Activated CD4-positive, alpha-beta memory T cell treated with anti-CD3 and anti-CD28 coated beads for 36 hours (primary cell): ENCODE data around the gene RCOR2. TPM values are rescaled to one million over a fixed set of nuclear protein-coding genes. Genes with fewer than 3 reads are reported as not detected.

Source experiments
- CTCF ChIA-PET: fragments of 350-600 bp; sonication (Branson Sonifier 250); formaldehyde crosslinking; loops from one replicate; lab custom pipeline; 2021; ENCODE audit warnings: antibody characterized with exemption, inconsistent platforms; lab: Charles Lee
- POLR2A ChIA-PET: fragments of 350-600 bp; sonication (Branson Sonifier 250); formaldehyde crosslinking; loops from one replicate; lab custom pipeline; 2021; ENCODE audit warnings: antibody characterized with exemption; lab: Charles Lee
- DNase-seq: peaks from one replicate; pipeline ENCODE4 v3.0.0-alpha.2; 2020
- H3K27ac Mint-ChIP-seq: one replicate; pipeline ENCODE4 v1.8.0; 2021; ENCODE audit warnings: mixed read lengths
- H3K27me3 Mint-ChIP-seq: one replicate; pipeline ENCODE4 v1.8.0; 2021; ENCODE audit warnings: mixed read lengths
- H3K36me3 Mint-ChIP-seq: one replicate; pipeline ENCODE4 v1.8.0; 2021; ENCODE audit warnings: mixed read lengths
- H3K4me1 Mint-ChIP-seq: one replicate; pipeline ENCODE4 v1.8.0; 2021; ENCODE audit warnings: low read depth, mixed read lengths
- H3K4me3 Mint-ChIP-seq: one replicate; pipeline ENCODE4 v1.8.0; 2021; ENCODE audit warnings: mild to moderate bottlenecking, mixed read lengths
- H3K9me3 Mint-ChIP-seq: one replicate; pipeline ENCODE4 v1.8.0; 2021; ENCODE audit warnings: mixed read lengths
- intact Hi-C: fragments of 100-400 bp; cut with micrococcal nuclease; formaldehyde crosslinking; loops from one replicate; pipeline ENCODE4 v1.15.1; 2023
- total RNA-seq, 2 experiments: library from RNA; stranded (reverse); gene quantifications; one replicate each; pipeline ENCODE4 v1.2.3, GENCODE V29; 2021

Gene RCOR2
- total RNA-seq, 2 experiments from 2014 or later = 0.21 to 0.27 TPM

- POLR2A ChIA-PET = no interaction called here
- Mint-ChIP-seq H3K9me3 (no peaks in the 10 kb centered on the region), H3K36me3 (peaks cover 3% of the 10 kb centered on the region), H3K27me3 (no peaks in the 10 kb centered on the region), H3K27ac (no peak overlapping the region), H3K4me1 (peaks cover 23% of the 10 kb centered on the region), H3K4me3 (no peak overlapping the region)
- CTCF ChIA-PET = interaction anchor here (1.3 to 10.8 kb wide), 2 partner anchors 10 to 104 kb away, joined by 4 to 197 read pairs; partner anchors contain the start of gene MARK2
- intact Hi-C loops = no loop called here
- no peak for DNase-seq
Observed at GRCh38 chr11:63941901-63942300, 24.9 kb upstream of the RCOR2 start.

- H3K4me1 Mint-ChIP-seq = peaks cover 23% of the 10 kb centered on the region
- H3K27ac Mint-ChIP-seq = no peak overlapping the region
- peak overlapping the region; percentile 40 for H3K4me3 Mint-ChIP-seq
- DNase-seq = no peak
- CTCF ChIA-PET = no interaction called here
- intact Hi-C loops = no loop called here
- H3K27me3 Mint-ChIP-seq = no peaks in the 10 kb centered on the region
- no peaks in the 10 kb centered on the region for H3K9me3 Mint-ChIP-seq
- H3K36me3 Mint-ChIP-seq = no peaks in the 10 kb centered on the region
- POLR2A ChIA-PET = no interaction called here
Observed at GRCh38 chr11:63940786-63941185, 23.8 kb upstream of the RCOR2 start.

- ChIA-PET CTCF (interaction anchor here (2.2 kb wide), 1 partner anchor 102 kb away, joined by 15 read pairs; the partner anchor contains the start of gene MARK2), POLR2A (interaction anchor here (1.5 kb wide), 1 partner anchor 101 kb away, joined by 3 read pairs; the partner anchor contains the start of gene MARK2)
- no peak for DNase-seq
- Mint-ChIP-seq H3K9me3 (no peaks in the 10 kb centered on the region), H3K4me3 (peak overlapping the region; percentile 85), H3K27me3 (no peaks in the 10 kb centered on the region), H3K36me3 (no peaks in the 10 kb centered on the region), H3K27ac (peak overlapping the region; percentile 43), H3K4me1 (peaks cover 23% of the 10 kb centered on the region)
- intact Hi-C loops = loop anchor here (1.0 to 2.0 kb wide), 2 partner anchors 21 to 101 kb away; no protein-coding TSS in a partner anchor
Observed at GRCh38 chr11:63939397-63939891, 22.5 kb upstream of the RCOR2 start.

- ChIA-PET POLR2A (interaction anchor here (0.7 to 1.5 kb wide), 2 partner anchors 47 to 100 kb away, joined by 3 read pairs; partner anchors contain the start of gene MARK2), CTCF (interaction anchor here (1.1 to 2.2 kb wide), 2 partner anchors 36 to 101 kb away, joined by 3 to 15 read pairs; partner anchors contain the start of genes COX8A and MARK2)
- Mint-ChIP-seq H3K27me3 (no peaks in the 10 kb centered on the region), H3K36me3 (no peaks in the 10 kb centered on the region), H3K4me3 (peak within 1 kb of the TSS; percentile 85), H3K9me3 (no peaks in the 10 kb centered on the region), H3K4me1 (peaks cover 23% of the 10 kb centered on the region), H3K27ac (peak within 1 kb of the TSS; percentile 54)
- peak; percentile 95 for DNase-seq
- intact Hi-C loops = loop anchor here (1.0 to 2.0 kb wide), 3 partner anchors 20 to 100 kb away; partner anchors contain the start of gene COX8A
Observed at GRCh38 chr11:63938479-63939396, 21.8 kb upstream of the RCOR2 start, which contains the start of gene NAA40. TSS of gene NAA40 (plus strand) at chr11:63939002. CDS start at chr11:63939097, 95 bp downstream.

GRCh38 chr11:63937713-63938478 lies 20.9 kb upstream of the RCOR2 start:
- intact Hi-C loops = loop anchor here (1.0 to 2.0 kb wide), 2 partner anchors 19 to 36 kb away; partner anchors contain the start of gene COX8A
- Mint-ChIP-seq H3K36me3 (no peaks in the 10 kb centered on the region), H3K4me1 (peaks cover 23% of the 10 kb centered on the region), H3K27me3 (no peaks in the 10 kb centered on the region), H3K4me3 (peak overlapping the region; percentile 79), H3K9me3 (no peaks in the 10 kb centered on the region), H3K27ac (peak overlapping the region; percentile 54)
- ChIA-PET POLR2A (interaction anchor here (0.7 to 1.5 kb wide), 2 partner anchors 47 to 99 kb away, joined by 3 read pairs; partner anchors contain the start of gene MARK2), CTCF (interaction anchor here (0.6 to 2.2 kb wide), 3 partner anchors 37 to 100 kb away, joined by 3 to 15 read pairs (median 4); partner anchors contain the start of genes COX8A and MARK2)
- DNase-seq = peak; percentile 46

- CTCF ChIA-PET = no interaction called here
- no peaks in the 10 kb centered on the region for H3K27me3 Mint-ChIP-seq
- no peak overlapping the region for H3K27ac Mint-ChIP-seq
- intact Hi-C loops = no loop called here
- H3K4me3 Mint-ChIP-seq = no peak overlapping the region
- peaks cover 9% of the 10 kb centered on the region for H3K4me1 Mint-ChIP-seq
- DNase-seq = no peak
- POLR2A ChIA-PET = no interaction called here
- H3K36me3 Mint-ChIP-seq = no peaks in the 10 kb centered on the region
- no peaks in the 10 kb centered on the region for H3K9me3 Mint-ChIP-seq
Observed at GRCh38 chr11:63933459-63933858, 16.5 kb upstream of the RCOR2 start.

GRCh38 chr11:63931876-63932275 lies 14.9 kb upstream of the RCOR2 start:
- Mint-ChIP-seq H3K27ac (no peak overlapping the region), H3K27me3 (no peaks in the 10 kb centered on the region), H3K4me3 (no peak overlapping the region), H3K4me1 (no peaks in the 10 kb centered on the region), H3K9me3 (no peaks in the 10 kb centered on the region), H3K36me3 (no peaks in the 10 kb centered on the region)
- ChIA-PET POLR2A (no interaction called here), CTCF (interaction anchor here (1.1 kb wide), 1 partner anchor 14 kb away, joined by 3 read pairs; no protein-coding TSS in a partner anchor)
- DNase-seq = no peak
- intact Hi-C loops = no loop called here

GRCh38 chr11:63931045-63931444 lies 14.1 kb upstream of the RCOR2 start:
- H3K4me1 Mint-ChIP-seq = no peaks in the 10 kb centered on the region
- POLR2A ChIA-PET = no interaction called here
- DNase-seq = no peak
- H3K4me3 Mint-ChIP-seq = no peak overlapping the region
- H3K27ac Mint-ChIP-seq = no peak overlapping the region
- intact Hi-C loops = no loop called here
- CTCF ChIA-PET = interaction anchor here (1.1 kb wide), 2 partner anchors 15 to 93 kb away, joined by 3 read pairs; no protein-coding TSS in a partner anchor
- H3K36me3 Mint-ChIP-seq = no peaks in the 10 kb centered on the region
- H3K27me3 Mint-ChIP-seq = no peaks in the 10 kb centered on the region
- H3K9me3 Mint-ChIP-seq = no peaks in the 10 kb centered on the region

GRCh38 chr11:63929616-63930015 lies 12.7 kb upstream of the RCOR2 start:
- Mint-ChIP-seq H3K36me3 (no peaks in the 10 kb centered on the region), H3K27me3 (no peaks in the 10 kb centered on the region), H3K27ac (no peak overlapping the region), H3K9me3 (no peaks in the 10 kb centered on the region), H3K4me3 (no peak overlapping the region), H3K4me1 (no peaks in the 10 kb centered on the region)
- CTCF ChIA-PET = interaction anchor here (1.1 to 1.5 kb wide), 2 partner anchors 16 to 92 kb away, joined by 3 to 6 read pairs; no protein-coding TSS in a partner anchor
- intact Hi-C loops = no loop called here
- DNase-seq = no peak
- POLR2A ChIA-PET = no interaction called here

- H3K27me3 Mint-ChIP-seq = no peaks in the 10 kb centered on the region
- peaks cover 7% of the 10 kb centered on the region for H3K4me1 Mint-ChIP-seq
- intact Hi-C loops = no loop called here
- ChIA-PET POLR2A (no interaction called here), CTCF (interaction anchor here (1.6 to 4.5 kb wide), 2 partner anchors 23 to 86 kb away, joined by 5 to 36 read pairs; partner anchors contain the start of gene MARK2)
- H3K27ac Mint-ChIP-seq = no peak overlapping the region
- H3K36me3 Mint-ChIP-seq = no peaks in the 10 kb centered on the region
- no peak overlapping the region for H3K4me3 Mint-ChIP-seq
- no peak for DNase-seq
- H3K9me3 Mint-ChIP-seq = no peaks in the 10 kb centered on the region
Observed at GRCh38 chr11:63923319-63923718, 6.4 kb upstream of the RCOR2 start.

- H3K9me3 Mint-ChIP-seq = no peaks in the 10 kb centered on the region
- H3K36me3 Mint-ChIP-seq = no peaks in the 10 kb centered on the region
- no peak overlapping the region for H3K4me3 Mint-ChIP-seq
- DNase-seq = no peak
- ChIA-PET POLR2A (no interaction called here), CTCF (interaction anchor here (1.6 to 4.5 kb wide), 2 partner anchors 23 to 85 kb away, joined by 5 to 36 read pairs; partner anchors contain the start of gene MARK2)
- H3K4me1 Mint-ChIP-seq = peaks cover 7% of the 10 kb centered on the region
- no peaks in the 10 kb centered on the region for H3K27me3 Mint-ChIP-seq
- intact Hi-C loops = no loop called here
- no peak overlapping the region for H3K27ac Mint-ChIP-seq
Observed at GRCh38 chr11:63922673-63923192, 5.8 kb upstream of the RCOR2 start.
